NT2/D1 (cell line): ENCODE results near the gene TIRAP.

Experiments
- YY1 ChIP-seq: IDR thresholded peaks from 2 replicates; pipeline ENCODE4 v1.6.1; 2011; ENCODE audit not compliant: insufficient read length, insufficient read depth
- ZNF274 ChIP-seq: IDR thresholded peaks from 2 replicates; pipeline ENCODE4 v1.6.1; 2011; ENCODE audit warnings: mild to moderate bottlenecking, low read depth, low read length

- TF ChIP-seq ZNF274 = no peak
- TF ChIP-seq YY1 = no peak
These were observed 27.5 kb downstream of the TIRAP start for GRCh38 chr11:126310200-126310991.
